Nephron (organoid): ENCODE measurements around the gene PEX11B.

Experiments used
- H3K27ac Mint-ChIP-seq, 3 experiments: 2 replicates each; pipeline ENCODE4 v1.8.0; 2020; ENCODE audit warnings: mixed read lengths in 3 of 3, mild to moderate bottlenecking in 2 of 3, moderate library complexity in 1 of 3
- H3K27me3 Mint-ChIP-seq: 2 replicates; pipeline ENCODE4 v1.8.0; 2021; ENCODE audit warnings: low read depth, mild to moderate bottlenecking, moderate library complexity, mixed read lengths
- H3K36me3 Mint-ChIP-seq: 2 replicates; pipeline ENCODE4 v1.8.0; 2020; ENCODE audit warnings: low read depth, mixed read lengths
- H3K4me1 Mint-ChIP-seq: 2 replicates; pipeline ENCODE4 v1.8.0; 2020; ENCODE audit warnings: mixed read lengths
- H3K4me3 Mint-ChIP-seq, 3 experiments: 2 replicates each; pipeline ENCODE4 v1.8.0; 2020; ENCODE audit warnings: mild to moderate bottlenecking in 3 of 3, mixed read lengths in 3 of 3, moderate library complexity in 2 of 3
- H3K9me3 Mint-ChIP-seq: 2 replicates; pipeline ENCODE4 v1.8.0; 2020; ENCODE audit warnings: mixed read lengths
- CTCF ChIP-seq, 3 experiments: fragments of 200-600 bp; sonication (generic); IDR thresholded peaks; one replicate each; pipeline ENCODE4 v1.5.0; 2021; ENCODE audit warnings: antibody characterized with exemption in 3 of 3; ENCODE audit not compliant: unreplicated experiment in 3 of 3

The PEX11B gene

GRCh38 chr1:145893306-145894055, 25.0 kb downstream of the PEX11B start:
- H3K27ac Mint-ChIP-seq: peak overlapping the region in 2 of 3 experiments; percentile 96 to 98
- no peaks in the 10 kb centered on the region for H3K27me3 Mint-ChIP-seq
- peaks cover 34% of the 10 kb centered on the region for H3K4me1 Mint-ChIP-seq
- H3K9me3 Mint-ChIP-seq: no peaks in the 10 kb centered on the region
- H3K4me3 Mint-ChIP-seq: no peak overlapping the region
- no peak for TF ChIP-seq CTCF (IDR thresholded peaks at IDR 0.05; ENCODE audit: unreplicated experiment in 3 of 3)
- no peaks in the 10 kb centered on the region for H3K36me3 Mint-ChIP-seq

DNA sequence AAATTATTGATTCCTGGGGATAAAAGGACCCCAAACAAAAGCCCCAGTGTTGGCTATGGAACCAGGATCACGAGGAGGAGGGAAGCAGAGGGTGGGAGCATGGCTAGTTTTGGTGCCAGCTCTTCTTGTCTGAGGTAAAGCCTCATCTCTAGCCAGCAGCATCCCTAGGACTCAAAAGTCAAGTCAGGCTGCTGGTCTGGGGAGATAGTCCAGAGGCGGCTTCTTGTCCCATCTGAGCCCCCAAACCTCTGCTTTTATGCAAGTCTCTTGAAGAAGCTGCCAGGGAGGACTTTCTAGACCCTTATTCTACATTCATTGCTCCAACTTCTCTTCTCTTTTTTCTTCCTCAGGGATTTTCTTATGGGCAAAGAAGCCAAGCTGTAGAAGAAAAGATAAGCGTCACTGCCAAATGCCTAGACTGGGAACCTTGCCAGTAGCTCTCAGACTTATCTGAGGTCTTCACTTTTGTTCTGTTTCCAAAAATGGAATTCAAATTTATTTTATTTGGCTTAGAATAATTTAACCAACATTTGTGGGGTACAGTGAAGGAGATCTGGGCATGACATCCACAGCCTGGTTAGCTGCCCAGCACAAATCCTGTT, 25.9 kb downstream of the PEX11B start:
- Mint-ChIP-seq H3K27me3 (peaks cover 4% of the 10 kb centered on the region), H3K27ac (peak overlapping the region; percentile 94 to 98 (median 96)), H3K9me3 (no peaks in the 10 kb centered on the region), H3K36me3 (no peaks in the 10 kb centered on the region), H3K4me1 (peaks cover 41% of the 10 kb centered on the region), H3K4me3 (peak overlapping the region; percentile 37 to 59 (median 55))
- no peak for TF ChIP-seq CTCF (IDR thresholded peaks at IDR 0.05; ENCODE audit: unreplicated experiment in 3 of 3)

DNA sequence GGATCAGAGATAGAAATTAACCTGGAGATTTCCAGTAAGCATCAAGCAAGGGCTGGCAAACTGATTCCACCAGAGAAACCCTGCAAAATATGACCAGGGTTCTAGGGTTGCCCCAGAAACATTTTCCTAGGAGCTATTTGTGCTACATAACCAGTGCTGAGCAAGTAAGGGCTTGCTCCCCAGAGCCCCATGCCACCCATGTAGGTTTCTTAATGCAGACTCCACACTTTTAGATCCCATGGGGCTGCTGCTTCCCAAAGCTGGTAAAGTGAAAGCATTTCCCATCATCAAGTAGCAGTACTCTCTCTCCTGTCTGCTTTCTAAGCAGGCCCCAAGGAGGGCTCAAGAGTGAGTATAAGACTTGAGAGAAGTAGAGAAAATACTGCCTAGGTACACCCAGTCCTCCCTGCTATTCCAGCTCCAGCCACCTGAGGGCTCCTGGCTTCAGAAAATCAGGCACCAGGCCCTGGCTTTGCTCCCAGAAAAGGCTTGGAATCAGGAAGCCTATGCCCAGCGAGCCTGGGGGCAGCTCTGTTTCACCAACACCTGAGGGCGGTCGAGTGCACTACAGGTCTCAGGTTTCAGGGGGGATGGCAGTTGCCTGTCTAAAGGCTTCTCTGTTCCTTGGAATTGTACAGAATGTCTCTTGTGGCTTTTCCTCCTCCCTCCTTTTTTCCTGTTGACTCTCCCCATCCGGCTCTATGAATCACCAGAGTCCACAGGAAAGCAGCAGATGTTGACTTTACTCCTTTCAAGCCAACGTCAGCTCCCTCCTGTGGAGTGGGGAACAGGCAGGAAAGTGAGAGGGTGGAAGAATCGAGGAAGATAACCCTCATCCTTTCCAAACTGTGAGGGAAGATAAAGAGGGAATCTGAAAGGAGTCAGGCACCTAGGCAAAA, 26.7 kb downstream of the PEX11B start:
- H3K27me3 Mint-ChIP-seq: peaks cover 5% of the 10 kb centered on the region
- H3K27ac Mint-ChIP-seq: peak overlapping the region; percentile 94 to 98 (median 96)
- peaks cover 45% of the 10 kb centered on the region for H3K4me1 Mint-ChIP-seq
- no peaks in the 10 kb centered on the region for H3K36me3 Mint-ChIP-seq
- no peaks in the 10 kb centered on the region for H3K9me3 Mint-ChIP-seq
- H3K4me3 Mint-ChIP-seq: peak overlapping the region; percentile 37 to 59 (median 55)
- TF ChIP-seq CTCF (IDR thresholded peaks at IDR 0.05; ENCODE audit: unreplicated experiment in 3 of 3): peak; percentile 97 to 98 (median 98)

GRCh38 chr1:145891143-145891542, 27.4 kb downstream of the PEX11B start:
- H3K4me1 Mint-ChIP-seq: peaks cover 52% of the 10 kb centered on the region
- H3K36me3 Mint-ChIP-seq: no peaks in the 10 kb centered on the region
- H3K9me3 Mint-ChIP-seq: no peaks in the 10 kb centered on the region
- no peak overlapping the region for H3K4me3 Mint-ChIP-seq
- TF ChIP-seq CTCF (IDR thresholded peaks at IDR 0.05; ENCODE audit: unreplicated experiment in 3 of 3): no peak
- H3K27ac Mint-ChIP-seq: peak overlapping the region; percentile 94 to 98 (median 96)
- H3K27me3 Mint-ChIP-seq: peaks cover 5% of the 10 kb centered on the region

GRCh38 chr1:145889722-145890121, 28.8 kb downstream of the PEX11B start:
- H3K27ac Mint-ChIP-seq: peak overlapping the region in 1 of 3 experiments; percentile 56
- H3K4me3 Mint-ChIP-seq: no peak overlapping the region
- H3K9me3 Mint-ChIP-seq: no peaks in the 10 kb centered on the region
- H3K27me3 Mint-ChIP-seq: peaks cover 14% of the 10 kb centered on the region
- H3K36me3 Mint-ChIP-seq: no peaks in the 10 kb centered on the region
- peaks cover 61% of the 10 kb centered on the region for H3K4me1 Mint-ChIP-seq
- TF ChIP-seq CTCF (IDR thresholded peaks at IDR 0.05; ENCODE audit: unreplicated experiment in 3 of 3): no peak
